ENCODE measurements around the gene MIS18A. TPM values are rescaled to one million over a fixed set of nuclear protein-coding genes. Genes with fewer than 3 reads are reported as not detected.

The MIS18A gene
- total RNA-seq, 1 donor from 2014 or later = 2.6 TPM

Other genes with a start within 250 kb of the MIS18A start
- gene MRAP, start 19.8 kb upstream of the MIS18A start, total RNA-seq = 0.37 TPM
- 11.9 TPM for gene URB1, start 114.0 kb upstream of the MIS18A start, total RNA-seq
- 13.6 TPM for gene EVA1C, start 133.7 kb upstream of the MIS18A start, total RNA-seq